Thoracic aorta (tissue), 2 donors: Measurements from ENCODE around the gene CRTC1. TPM values are rescaled to one million over a fixed set of nuclear protein-coding genes. Genes with fewer than 3 reads are reported as not detected.

Experiments used
- ATAC-seq: fragments of 150-250 bp; one replicate; pipeline ENCODE4 v1.8.0; 2017; ENCODE audit warnings: low read depth; ENCODE audit not compliant: insufficient number of reproducible peaks, low FRiP score
- DNase-seq: peaks from one replicate; pipeline ENCODE4 v3.0.0-alpha.2; 2020; ENCODE audit warnings: low spot score
- H3K27ac ChIP-seq, 2 donors: fragments of 200-600 bp; sonication (generic); 1 replicate in 1 of 2; 2 replicates in 1 of 2; pipeline ENCODE4 v1.5.1; 2016; ENCODE audit warnings: mild to moderate bottlenecking in 2 of 2, moderate library complexity in 2 of 2
- H3K27me3 ChIP-seq: fragments of 200-600 bp; sonication (generic); replicated peaks from 2 replicates; pipeline ENCODE4 v1.6.0; 2016; ENCODE audit warnings: mild to moderate bottlenecking; ENCODE audit not compliant: insufficient read depth
- H3K36me3 ChIP-seq: fragments of 200-600 bp; sonication (generic); one replicate; pipeline ENCODE4 v1.5.1; 2016
- H3K4me1 ChIP-seq, 2 donors: fragments of 200-600 bp; sonication (generic); 1 replicate in 1 of 2; 2 replicates in 1 of 2; pipeline versions ENCODE4 v1.5.1 to v1.6.0; 2016; ENCODE audit warnings: low read depth in 2 of 2, mild to moderate bottlenecking in 1 of 2; ENCODE audit not compliant: control insufficient read depth in 1 of 2
- H3K4me3 ChIP-seq: fragments of 200-600 bp; sonication (generic); 2 replicates; pipeline ENCODE4 v1.5.1; 2016; ENCODE audit warnings: mild to moderate bottlenecking
- H3K9me3 ChIP-seq: fragments of 200-600 bp; sonication (generic); 2 replicates; pipeline ENCODE4 v1.5.1; 2016
- CTCF ChIP-seq: fragments of 200-600 bp; sonication (generic); IDR thresholded peaks from one replicate; pipeline ENCODE4 v1.5.1; 2019; ENCODE audit warnings: antibody characterized with exemption
- total RNA-seq, 2 donors: library from RNA; depleted of rRNA; stranded (reverse); fragments of >200 nt; gene quantifications; one replicate each; pipeline versions ENCODE4 v1.1.0 to v1.2.3, GENCODE V29; 2016

Gene CRTC1
- total RNA-seq, 2 donors from 2014 or later = 8.7 to 11.2 TPM

GRCh38 chr19:18771328-18772242 lies 88.1 kb downstream of the CRTC1 start:
- Histone ChIP-seq H3K27ac (no peak overlapping the region), H3K4me1 (no peaks in the 10 kb centered on the region), H3K4me3 (no peak overlapping the region), H3K36me3 (no peaks in the 10 kb centered on the region), H3K27me3 (no peaks in the 10 kb centered on the region), H3K9me3 (no peaks in the 10 kb centered on the region)
- ATAC-seq = no peak
- no peak for TF ChIP-seq CTCF
- no peak for DNase-seq

GRCh38 chr19:18772620-18773587 lies 89.4 kb downstream of the CRTC1 start:
- no peaks in the 10 kb centered on the region for H3K9me3 ChIP-seq
- ATAC-seq (no peak), DNase-seq (no peak)
- H3K36me3 ChIP-seq = no peaks in the 10 kb centered on the region
- no peaks in the 10 kb centered on the region for H3K4me1 ChIP-seq
- H3K27me3 ChIP-seq = no peaks in the 10 kb centered on the region
- H3K27ac ChIP-seq = no peak overlapping the region
- H3K4me3 ChIP-seq = no peak overlapping the region
- no peak for TF ChIP-seq CTCF

GRCh38 chr19:18773682-18774081 lies 90.2 kb downstream of the CRTC1 start:
- no peak for ATAC-seq
- H3K4me1 ChIP-seq = no peaks in the 10 kb centered on the region
- DNase-seq = no peak
- no peaks in the 10 kb centered on the region for H3K36me3 ChIP-seq
- no peak overlapping the region for H3K27ac ChIP-seq
- TF ChIP-seq CTCF = no peak
- no peaks in the 10 kb centered on the region for H3K9me3 ChIP-seq
- H3K27me3 ChIP-seq = no peaks in the 10 kb centered on the region
- H3K4me3 ChIP-seq = no peak overlapping the region

GRCh38 chr19:18774107-18774506 lies 90.6 kb downstream of the CRTC1 start:
- DNase-seq (no peak), ATAC-seq (no peak)
- Histone ChIP-seq H3K9me3 (no peaks in the 10 kb centered on the region), H3K27me3 (no peaks in the 10 kb centered on the region), H3K4me1 (no peaks in the 10 kb centered on the region), H3K36me3 (no peaks in the 10 kb centered on the region), H3K4me3 (no peak overlapping the region), H3K27ac (no peak overlapping the region)
- no peak for TF ChIP-seq CTCF
